Epithelial cell of prostate (primary cell): ENCODE results near the gene MRPL53.
"Not testable (repeated sequence)": the region's sequence is repeated elsewhere in the genome, so short reads cannot be mapped to it uniquely, and the experiment has no call there.

Experiments
- DNase-seq: peaks from one replicate; pipeline ENCODE4 v3.0.0-alpha.2; 2011; ENCODE audit warnings: low read depth, low spot score
- H3K27ac ChIP-seq: fragments of 450-650 bp; 2 replicates; pipeline ENCODE4 v1.5.1; 2017; ENCODE audit warnings: mild to moderate bottlenecking

The MRPL53 gene

DNA sequence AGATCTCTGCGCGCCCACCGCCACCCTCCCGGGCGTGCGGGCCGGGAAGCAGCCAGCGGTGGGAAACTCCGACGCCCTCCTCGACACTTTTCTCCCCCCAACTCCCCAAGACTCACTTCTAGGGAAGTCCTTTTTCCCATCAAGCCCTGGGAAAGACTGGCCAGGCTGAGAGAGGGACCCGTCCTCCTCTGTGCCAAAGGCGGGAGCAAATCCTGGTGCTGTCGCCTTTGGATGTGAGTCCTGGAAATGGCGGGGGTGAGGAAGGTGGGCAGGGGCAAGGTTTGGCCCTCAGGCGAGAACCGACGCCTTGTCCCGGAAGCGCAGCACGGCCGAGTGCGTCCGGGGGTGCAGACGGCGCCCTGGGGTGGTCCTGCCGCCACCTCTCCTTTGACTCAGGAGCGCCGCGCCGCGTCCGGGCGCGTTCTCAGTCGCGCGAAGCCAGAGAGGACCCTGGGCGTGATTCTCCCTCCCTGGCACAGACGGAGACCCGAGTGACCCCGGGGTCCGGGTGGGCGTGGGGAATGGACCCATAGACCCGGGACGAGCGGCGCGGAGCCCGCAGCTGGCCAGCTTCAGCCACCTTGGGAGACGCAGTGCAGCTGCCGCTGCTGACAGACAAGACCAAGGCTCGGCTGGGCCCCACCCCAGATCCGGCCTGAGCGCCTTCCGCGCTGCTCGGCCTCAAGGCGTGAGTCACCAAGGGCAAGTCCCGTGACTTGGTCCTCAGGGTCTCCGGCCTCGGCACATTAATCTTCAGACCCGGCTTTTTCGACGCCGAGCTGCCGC, 30.4 kb upstream of the MRPL53 start:
- H3K27ac ChIP-seq, result no peak overlapping the region
- peak; percentile 29 for DNase-seq

DNA sequence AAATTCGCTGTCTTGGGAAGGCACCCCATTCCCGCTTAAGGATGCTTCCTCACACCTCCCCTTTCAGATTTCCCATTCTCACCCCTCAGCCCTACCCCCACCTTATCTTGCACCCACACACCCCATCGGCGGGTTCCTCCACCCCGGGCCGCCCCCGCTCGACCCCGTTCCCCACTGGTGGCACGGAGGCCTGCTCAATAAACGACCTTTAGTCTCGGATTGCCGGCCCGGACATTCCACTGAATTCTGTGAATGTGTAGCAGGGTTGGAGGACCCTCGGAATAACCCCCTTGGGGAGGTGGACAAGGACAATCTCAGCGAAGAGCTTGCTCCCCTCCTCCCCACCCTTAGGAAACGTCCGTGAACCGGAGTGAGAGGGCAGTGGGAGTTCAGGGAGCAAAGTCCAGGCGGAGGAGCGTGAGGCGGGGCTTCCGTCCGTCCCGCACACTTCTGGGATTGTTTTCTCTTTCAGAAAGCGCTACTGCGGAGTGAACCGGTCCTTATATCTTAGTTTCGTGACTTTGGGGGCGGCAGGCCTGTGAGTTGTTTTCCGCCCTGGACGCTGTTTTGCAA, 29.8 kb upstream of the MRPL53 start:
- DNase-seq, result no peak
- H3K27ac ChIP-seq, result no peak overlapping the region

DNA sequence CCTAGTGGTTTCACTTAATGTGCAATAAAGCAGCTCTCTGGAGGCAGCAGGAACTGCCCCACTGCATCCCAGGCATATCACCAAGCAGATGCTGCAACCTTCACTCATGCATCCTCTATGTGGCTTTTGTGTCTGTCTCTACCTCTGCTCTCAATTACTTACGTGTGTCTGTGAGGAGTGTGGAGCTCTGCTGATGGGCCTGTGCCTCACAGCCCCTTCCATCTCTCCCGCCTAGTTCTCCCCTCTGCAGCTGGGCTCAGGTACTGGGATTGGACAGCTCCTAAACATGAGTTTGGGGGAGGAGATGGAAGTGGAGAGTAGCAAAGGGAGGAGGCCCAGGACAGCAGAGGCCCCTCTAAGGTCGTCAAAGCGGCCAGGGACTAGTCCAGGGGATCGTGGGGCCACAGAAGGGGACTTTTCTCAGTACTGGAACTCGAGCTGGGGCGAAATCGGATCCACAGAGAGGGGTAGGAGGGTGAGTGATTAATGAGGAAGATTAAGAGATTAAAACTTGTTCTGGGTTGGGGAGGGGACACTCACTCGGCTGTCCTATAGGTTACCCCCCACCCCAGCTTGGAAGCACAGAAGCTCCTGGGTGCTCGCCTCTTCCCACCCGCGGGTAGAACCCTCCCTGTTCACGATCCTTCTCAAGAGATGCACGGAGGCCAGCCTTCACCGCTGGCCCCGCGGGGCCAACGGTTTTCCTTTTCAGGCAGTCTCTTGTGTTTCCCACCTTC, 29.0 kb upstream of the MRPL53 start:
- no peak overlapping the region for H3K27ac ChIP-seq
- DNase-seq, result no peak

DNA sequence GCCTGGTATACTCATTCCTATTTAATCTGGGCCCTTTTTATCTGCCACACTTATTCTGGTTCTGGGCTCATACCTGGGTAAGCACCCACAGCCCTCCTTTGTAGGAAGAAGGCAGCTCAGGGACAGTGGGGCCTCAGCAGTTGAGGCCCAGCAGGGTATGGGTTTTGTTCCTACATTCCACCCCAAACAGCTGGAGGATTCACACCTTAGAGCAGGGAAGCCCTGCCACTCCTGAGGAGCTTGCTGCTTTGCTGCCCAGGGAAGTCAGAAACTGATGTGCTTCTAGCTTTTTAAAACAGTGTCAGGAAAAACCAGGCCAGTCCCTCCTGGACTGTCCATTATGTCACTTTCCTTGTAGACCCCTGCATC, 28.1 kb upstream of the MRPL53 start:
- DNase-seq, result no peak
- no peak overlapping the region for H3K27ac ChIP-seq

DNA sequence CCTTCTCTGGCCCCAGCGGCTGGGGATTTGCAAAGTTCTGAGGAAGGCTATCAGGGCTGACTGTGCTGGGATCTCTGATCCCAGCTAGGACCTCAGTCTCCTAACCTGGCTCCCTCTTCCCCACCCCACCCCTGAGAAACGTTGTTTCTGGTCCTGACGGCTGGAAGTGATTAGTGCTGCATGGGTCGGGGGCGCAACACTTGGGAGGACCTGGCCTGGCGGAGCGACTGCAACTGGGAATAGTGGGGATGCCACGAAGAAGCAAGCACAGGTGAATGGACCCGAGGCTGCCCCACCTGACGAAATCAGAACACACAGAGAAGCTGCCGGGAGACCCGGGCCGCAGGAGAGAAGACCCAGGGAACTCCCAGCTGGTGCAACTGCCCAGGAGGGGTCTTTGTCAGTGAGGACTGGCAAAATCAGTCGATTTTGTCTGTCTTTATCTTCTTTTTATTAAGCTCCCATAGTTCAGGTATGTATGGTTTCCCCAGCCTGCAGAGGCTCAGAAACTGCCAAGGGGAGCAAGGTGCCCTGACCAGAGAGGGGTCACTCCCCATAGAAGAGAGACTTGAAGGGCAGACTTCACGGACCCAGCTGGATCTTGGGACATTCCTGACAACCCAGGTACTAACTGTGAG, 27.6 kb upstream of the MRPL53 start:
- no peak for DNase-seq
- H3K27ac ChIP-seq, result no peak overlapping the region

DNA sequence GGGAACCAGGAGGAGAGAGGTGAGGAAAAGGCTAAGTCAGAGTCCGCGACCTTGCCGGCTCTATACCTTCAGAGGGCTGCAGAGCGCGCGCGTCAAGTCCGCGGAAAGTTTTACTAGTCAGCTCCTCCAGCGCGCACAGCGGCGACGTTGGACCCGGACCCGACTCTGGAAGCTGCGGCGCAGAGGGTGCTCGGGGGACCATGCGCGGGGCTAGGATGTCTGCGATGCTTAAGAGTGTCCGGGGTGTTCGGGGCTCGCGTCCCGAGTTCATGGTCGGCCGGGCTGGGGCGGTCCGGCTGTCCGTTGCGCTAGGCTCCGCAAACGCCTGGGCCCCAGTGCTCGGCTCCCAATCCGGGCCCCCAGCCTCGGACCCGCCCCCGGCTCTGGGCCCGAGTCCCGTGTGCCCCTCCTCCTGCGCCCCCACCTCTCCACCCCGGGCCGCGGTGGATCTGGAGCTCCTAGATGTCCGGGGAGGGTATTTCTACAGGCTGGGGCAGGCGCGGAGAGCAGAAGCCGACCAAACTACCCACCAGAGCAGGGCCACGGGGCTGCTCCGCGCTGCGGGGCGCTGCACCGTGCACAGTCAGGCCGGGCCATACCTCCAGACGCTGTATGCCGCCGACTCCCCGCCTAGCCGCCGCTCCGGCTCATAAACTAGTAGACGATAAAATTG, 26.9 kb upstream of the MRPL53 start, which contains the start of gene LBX2:
Gene LBX2, minus strand, starts transcription at position 337 of the 673 bp plus-strand sequence. Its CDS starts 66 bp downstream, at position 271.
- no peak for DNase-seq
- H3K27ac ChIP-seq, result no peak within 1 kb of the TSS

DNA sequence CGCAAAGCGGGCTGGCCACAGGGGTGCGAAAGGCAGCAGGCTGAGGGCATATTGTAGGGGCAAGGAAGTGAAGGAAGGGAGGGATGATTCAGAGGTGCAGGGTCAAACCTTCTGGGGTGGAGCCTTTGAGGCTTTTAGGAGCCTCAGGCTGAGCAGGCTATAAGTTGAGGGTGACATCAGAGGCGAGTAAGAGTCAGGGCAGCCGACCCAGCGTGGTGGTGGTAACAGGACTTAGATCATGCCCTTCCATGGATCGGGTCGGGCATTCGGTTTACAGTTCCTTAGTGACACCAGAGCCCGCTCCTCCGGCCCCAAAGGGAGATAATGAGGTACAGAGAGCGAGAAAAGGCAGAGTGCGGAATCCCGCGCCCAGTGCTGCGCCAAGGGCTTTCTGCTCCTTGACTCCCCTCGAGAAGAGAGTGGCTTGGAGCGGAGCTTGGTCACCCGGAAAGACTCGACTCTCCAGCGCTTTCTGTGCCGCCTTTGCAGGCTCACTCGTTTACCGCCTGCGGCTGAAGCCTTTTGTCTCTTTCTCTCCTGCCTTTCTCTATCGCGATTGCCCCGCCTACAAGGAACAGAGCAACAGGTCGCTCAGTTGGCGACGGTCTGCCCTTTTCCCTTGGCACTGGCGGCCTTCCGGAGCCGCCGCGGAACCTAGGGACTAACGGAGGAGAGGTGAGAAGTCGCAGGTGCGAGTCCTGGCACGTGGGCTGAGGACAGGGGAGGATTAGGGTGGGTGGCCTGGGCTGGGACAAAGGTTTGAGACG, 26.2 kb upstream of the MRPL53 start:
- no peak overlapping the region for H3K27ac ChIP-seq
- no peak for DNase-seq

DNA sequence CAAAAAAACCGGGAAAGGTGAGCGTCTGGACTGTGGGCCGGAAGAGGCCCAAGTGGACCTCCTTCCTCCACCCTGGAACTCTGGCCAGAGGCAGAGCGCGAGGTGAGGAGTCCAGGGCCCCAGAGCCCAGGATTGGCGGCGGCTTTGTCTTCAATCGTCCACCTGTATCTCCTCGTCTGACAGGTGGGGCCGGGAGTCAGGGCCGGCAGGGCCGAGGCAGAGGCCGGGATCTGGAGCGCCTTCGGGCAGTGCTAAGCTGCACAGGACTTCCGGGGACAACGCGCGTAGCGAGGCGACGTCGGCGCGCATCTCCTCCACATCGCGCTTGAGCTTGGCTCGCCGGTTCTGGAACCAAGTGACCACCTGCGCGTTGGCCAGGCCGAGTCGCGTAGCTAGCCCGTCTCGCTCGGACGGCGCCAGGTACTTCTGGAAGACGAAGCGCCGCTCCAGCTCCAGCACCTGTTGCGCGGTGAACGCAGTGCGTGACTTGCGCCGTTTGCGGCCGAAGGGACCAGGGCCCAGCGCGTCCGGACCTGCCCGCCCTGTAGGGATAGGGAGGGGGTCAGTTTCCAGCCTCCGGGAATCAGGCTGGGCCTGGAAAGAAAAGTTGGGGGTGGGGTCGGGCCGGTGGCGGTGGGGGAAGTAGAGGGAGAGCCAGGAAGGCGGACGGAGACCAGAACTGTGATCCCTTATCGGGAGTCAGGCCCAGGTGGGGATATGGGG, 25.5 kb upstream of the MRPL53 start:
- DNase-seq, result no peak
- H3K27ac ChIP-seq, result no peak overlapping the region

DNA sequence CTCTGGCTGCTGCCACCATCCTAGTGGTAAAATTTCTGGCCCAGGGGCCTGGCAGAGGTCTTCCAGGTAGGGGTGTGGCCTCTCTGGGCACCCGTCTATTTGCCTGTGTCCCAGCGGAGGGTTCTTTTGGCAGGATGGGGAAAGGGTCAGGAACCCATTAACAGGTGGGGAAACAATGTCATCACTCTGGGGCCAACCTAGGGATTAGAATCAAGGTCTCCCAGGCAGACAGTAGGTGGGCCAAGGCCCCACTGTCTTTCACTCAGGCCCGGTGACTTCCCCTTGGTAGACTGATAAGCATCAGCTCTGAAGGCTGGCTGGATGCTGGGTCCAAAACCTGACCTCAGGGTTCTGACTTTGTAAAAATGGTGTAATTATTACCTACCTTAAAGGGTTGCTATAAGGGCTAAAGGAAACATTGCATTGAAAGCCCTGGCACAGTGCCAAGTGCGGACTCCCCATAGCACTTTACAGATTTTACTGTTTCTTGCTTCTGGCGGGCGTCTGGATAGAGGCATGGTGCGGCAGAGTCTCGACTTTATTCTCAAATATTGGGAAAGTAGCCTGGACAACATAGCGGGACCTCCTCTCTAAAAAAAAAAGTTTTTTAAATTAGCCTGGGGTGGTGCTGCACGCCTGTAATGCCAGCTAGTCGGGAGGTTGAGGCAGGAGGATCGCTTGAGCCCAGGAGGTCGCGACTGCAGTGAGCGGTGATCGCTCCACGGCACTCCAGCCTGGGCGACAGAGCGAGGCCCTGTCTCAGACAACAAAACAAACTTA, 24.7 kb upstream of the MRPL53 start:
- no peak overlapping the region for H3K27ac ChIP-seq
- no peak for DNase-seq

DNA sequence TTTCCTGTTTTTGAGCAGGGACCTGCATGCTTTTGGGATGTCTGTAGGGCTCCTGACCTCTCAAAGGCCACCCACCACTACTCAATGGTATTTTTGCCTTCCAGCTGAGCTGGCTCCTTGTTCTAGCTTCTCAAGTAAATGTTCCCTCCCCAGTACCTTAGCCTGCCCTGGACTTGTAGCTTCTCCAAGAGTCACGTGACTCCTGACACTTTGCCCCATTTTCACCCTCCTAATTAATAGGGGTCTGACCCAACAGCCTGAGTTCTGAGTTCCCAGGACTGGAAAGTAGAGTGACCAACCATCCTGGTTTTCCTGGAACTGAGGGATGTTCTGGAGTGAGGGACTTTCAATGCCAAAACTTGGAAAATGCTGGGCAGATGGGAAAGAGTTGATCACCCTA, 23.0 kb upstream of the MRPL53 start:
- H3K27ac ChIP-seq, result no peak overlapping the region
- DNase-seq, result no peak

DNA sequence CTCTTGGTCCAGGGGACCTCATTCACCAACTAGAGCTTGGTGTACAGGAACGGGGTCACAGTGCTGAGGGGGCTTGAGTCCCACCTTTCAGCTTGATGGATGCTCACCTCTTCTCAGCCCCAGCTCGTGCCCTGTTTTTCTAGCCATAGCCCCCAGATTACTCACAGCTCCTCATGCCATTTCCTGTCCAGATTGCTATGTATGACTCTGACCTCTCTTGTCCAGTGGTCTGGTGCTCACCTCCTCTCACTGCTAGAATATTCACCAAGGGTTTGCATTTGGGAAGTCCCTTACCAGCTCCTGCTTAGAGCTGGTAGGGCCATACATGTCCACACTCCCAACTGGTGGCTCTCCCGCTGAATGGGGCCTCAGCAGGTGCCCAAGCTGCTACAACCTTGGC, 21.1 kb upstream of the MRPL53 start:
- H3K27ac ChIP-seq, result no peak overlapping the region

DNA sequence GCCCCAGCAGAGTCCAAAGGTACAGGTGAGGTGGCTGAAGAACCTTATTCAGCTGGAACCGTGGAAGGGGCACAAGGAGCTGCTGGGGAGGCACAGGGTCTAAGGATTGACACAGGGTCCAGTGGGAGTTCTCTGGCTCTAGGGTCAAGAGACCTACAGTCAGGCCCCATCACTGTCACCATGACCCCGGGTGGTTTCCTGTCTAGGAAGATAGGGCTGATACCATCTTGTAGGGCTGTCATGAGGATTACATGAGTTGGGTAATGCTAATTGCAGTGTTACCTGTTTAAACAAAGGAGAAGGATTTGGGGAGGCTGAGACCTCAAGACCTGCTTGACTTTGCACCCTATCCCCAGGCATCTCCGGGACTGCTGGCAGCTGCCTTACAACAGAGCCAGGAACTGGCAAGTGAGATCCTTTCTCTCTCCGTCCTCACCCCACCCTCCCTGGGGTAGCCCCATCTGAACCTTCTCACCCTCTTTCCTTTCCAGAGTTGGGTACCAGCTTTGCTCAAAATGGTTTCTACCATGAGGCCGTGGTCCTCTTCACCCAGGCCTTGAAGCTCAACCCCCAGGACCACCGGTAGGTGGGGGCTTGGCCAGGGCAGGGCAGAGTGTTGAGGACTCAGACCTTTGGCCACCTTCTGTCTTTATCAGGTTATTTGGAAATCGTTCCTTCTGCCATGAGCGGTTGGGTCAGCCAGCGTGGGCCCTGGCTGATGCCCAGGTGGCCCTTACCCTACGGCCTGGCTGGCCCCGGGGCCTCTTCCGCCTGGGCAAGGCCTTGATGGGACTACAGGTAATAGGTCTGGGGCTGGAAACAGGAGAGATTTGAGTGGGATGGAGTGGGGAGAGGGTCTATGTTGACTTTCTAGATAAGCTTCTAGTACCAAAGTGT, 19.4 kb upstream of the MRPL53 start:
- DNase-seq, result no peak
- H3K27ac ChIP-seq, result no peak overlapping the region

More for the DNA sequence above, 21.1 kb upstream of the MRPL53 start:
- DNase-seq, result no peak

DNA sequence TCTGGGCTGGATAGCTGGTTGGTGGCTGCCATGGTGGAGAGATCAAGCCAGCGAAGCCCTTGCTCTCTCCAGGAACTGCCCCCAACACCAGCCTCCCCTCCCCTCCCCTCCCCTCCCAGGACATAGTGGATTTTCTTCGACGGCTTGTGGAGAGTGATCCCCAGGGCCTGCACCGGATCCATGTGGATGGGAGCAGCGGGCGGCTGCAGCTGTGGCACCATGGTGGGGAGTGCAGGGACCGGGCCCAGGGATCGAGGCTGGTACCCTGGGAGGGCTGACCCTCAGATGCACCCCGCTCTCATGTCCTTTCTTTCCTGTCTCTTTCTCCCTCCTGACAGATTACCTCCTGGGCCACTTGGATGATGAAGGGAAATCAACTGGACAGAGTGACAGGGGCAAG, 17.4 kb upstream of the MRPL53 start:
- H3K27ac ChIP-seq, result no peak overlapping the region
- DNase-seq, result no peak

DNA sequence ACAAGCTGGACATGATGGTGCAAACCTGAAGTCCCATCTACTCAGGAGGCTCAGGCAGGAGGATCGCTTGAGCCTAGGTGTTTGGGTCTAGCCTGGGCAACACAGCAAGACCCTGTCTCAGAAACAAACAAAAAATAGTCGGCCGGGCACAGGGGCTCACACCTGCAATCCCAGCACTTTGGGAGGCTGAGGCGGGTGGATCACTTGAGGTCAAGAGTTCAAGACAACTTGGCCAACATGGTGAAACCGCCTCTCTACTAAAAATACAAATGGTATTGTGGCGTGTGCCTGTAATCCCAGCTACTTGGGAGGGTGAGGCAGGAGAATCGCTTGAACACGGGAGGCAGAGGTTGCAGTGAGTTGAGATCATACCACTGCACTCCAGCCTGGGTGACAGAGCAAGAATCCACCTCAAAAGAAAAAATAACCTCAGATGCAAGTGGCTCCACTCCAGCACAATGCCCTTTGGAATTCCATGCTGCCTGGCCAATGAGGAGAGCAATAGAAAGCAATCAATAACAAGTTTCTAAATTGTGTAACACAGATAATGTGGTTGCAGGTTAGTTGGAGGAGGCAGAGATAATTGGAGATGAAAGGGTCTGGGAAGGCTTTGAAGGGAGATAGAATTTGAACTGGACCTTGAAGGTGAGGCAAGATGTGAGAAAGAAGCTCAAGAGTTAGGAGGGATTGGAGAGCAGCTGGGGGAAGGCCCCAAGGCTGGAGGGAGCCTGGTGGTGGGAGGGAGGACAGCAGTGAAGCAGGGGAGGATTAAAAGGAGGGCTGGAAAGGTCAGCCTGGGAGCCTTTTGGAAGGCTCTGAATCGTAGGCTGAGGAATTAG, 16.4 kb upstream of the MRPL53 start:
- DNase-seq, result no peak
- H3K27ac ChIP-seq, result peak overlapping the region; percentile 56

DNA sequence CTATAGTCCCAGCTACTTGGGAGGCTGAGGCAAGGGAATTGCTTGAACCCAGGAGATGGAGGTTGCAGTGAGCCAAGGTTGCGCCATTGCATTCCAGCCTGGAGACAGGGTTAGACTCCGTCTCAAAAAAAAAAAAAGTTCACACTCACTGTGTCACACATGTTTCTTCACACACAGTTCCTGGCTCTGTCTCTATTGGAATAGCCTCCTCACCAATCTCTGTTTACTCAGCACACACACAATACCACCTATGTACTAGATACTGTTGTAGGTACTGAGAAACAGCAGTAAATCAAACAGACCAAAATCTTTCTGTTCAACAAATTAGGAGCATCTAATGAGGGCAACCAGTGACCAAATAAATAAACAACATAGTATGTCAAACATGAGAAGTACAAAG, 13.7 kb upstream of the MRPL53 start:
- H3K27ac ChIP-seq, result no peak overlapping the region
- DNase-seq, result no peak

DNA sequence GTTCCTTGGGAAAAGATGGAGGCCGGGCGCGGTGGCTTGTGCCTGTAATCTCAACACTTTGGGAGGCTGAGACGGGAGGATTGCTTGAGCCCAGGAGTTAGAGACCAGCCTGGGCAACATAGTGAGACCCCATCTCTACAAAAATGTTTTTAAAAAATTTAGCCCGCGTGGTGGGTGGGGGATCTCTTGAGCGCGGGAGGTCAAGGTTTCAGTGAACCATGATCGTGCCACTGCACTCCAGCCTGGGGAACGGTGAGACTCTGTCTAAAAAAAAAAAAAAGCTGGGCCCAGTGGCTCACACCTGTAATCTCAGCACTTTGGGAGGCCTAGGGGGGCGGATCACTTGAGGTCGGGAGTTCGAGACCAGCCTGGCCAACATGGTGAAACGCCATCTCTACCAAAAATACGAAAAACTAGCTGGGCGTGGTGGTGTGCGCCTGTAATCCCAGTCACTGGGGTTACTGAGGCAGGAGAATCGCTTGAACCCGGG, 11.2 kb upstream of the MRPL53 start:
- H3K27ac ChIP-seq, result peak overlapping the region; percentile 80
- DNase-seq, result not testable (repeated sequence)
